ENCODE results near the gene ARHGAP10. TPM values are rescaled to one million over a fixed set of nuclear protein-coding genes. Genes with fewer than 3 reads are reported as not detected.
"Not testable (repeated sequence)": the region's sequence is repeated elsewhere in the genome, so short reads cannot be mapped to it uniquely, and the experiment has no call there.

The ARHGAP10 gene
- total RNA-seq, 1 experiment from 2014 or later, result 7.7 TPM

DNA sequence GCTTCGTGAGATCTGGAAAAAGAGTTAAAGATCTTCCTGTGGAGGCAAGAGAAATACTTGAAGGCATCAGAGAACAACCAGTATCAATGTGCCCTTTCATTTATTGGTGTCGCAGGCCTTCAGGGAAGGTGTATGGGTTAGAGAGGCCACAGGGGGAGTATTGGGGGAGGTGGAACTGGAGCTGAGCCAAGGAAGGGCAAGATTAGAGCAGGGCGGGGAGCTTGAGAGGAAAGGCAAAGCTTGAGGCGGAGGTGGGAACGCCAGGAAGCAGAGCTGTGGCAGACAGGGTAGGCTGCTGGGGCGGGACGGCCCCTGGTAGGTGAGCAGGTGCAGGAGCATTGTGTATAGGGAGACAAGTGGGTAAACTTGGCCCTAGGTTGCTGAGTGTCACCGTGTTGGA, 329.9 kb downstream of the ARHGAP10 start:
- no peak for DNase-seq (ENCODE audit: low read depth)

DNA sequence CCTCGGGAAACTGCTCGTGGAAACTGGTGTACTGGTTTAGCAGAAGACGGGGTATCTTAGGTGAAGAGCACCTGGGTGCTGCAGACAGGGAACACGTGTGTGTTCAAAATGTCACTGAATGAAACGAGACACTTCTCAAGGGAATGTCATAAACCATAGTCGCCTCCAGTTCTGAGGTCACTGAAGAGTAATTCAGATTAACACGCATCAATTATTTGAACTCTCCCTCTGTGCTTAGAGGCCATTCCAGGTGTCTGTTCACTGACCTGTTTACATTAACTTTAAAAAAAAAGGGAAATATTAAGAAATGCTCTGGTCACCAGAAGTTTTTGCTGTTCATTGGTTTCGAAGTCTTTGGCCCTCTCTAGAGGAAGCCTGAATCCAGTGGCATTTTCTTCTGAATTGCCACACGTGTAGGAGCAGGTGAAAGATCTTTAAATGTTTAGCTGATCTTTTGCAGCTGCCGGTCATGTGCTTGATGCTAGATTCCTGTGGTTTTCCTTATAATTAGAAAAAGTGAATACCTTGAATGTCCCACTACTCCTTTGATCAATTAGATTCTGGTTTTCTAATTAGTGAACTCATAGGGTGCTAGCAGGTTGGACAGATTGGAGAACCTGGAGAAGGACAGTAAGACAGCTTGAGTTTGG, 330.5 kb downstream of the ARHGAP10 start:
- DNase-seq (ENCODE audit: low read depth), result no peak

GRCh38 chr4:148064451-148064850, 332.6 kb downstream of the ARHGAP10 start:
- no peak for DNase-seq (ENCODE audit: low read depth)

DNA sequence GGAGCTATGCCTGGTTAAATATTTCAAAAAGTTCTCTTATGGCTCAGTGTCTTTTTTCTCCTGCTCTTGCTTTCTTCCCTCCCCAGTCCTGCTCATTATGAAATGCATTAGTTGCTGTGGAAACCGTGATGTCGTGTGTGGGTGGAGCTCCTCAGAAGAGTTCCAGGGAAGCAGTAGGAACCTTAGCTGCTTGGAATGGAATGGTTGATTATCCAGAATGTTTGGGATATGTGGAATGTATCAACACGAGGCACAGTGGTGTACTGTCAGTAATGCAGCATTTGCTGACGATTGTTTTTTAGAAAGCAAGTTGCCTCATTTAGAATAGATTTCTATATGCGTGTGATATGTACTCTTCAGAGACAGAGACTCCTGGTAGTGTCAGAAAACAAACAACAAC, 333.2 kb downstream of the ARHGAP10 start:
- DNase-seq (ENCODE audit: low read depth), result no peak

- DNase-seq (ENCODE audit: low read depth), result no peak
Measured at GRCh38 chr4:148067301-148067916, 335.5 kb downstream of the ARHGAP10 start.

DNA sequence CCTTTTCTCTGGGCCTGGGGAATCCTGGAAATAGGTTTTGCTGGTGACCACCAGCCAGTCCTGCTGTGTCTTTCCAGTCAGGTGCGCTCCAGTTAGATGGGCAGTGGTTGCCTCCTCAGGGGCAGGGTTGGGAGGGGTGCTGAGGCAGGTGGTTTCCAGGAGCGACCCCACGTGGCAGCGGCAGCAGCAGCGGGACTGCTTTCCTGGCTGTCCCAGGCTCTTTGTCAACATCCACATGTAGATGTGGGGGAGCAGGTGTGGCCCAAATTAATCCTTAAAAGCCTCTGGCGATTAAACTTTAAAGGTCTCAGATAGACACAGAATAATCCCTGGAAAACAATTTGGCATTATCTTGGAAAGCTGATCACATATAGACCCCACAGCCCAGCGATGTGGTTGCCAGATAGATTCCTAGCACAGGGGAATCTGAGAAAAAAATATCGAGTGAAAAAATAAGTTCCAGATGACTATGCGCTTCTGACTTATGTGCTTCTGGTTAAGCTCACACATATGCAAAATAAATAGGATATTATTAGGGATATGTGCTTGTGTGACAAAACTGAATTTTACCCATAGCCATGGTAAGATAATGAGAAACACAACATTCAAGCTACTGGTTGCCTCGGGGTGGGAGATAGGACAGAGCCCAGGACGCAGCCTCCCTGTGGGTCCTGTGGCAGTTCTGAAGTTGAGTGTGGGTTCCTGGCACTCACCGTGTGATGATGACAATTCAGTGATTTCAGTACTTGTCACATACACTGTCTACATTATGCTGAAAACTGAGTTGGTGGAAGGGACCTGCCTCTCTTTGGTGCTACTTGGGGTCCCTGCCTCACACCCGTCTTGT, 336.4 kb downstream of the ARHGAP10 start:
- no peak for DNase-seq (ENCODE audit: low read depth)

- no peak for DNase-seq (ENCODE audit: low read depth)
Measured at GRCh38 chr4:148069086-148069894, 337.4 kb downstream of the ARHGAP10 start.

DNA sequence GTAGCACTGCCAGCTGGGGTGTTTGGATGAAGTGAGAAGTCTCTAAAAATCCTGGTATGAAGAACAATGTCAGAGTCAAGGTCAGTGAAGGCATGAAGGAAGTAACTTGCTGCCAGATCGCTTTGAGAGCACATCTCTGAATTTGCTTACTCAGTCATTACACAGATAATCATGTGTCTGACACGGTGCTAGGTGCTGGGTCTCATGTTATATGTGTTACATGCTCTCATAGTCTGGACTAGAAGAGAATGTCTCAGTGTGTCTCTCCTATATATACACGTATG, 337.9 kb downstream of the ARHGAP10 start:
- no peak for DNase-seq (ENCODE audit: low read depth)

DNA sequence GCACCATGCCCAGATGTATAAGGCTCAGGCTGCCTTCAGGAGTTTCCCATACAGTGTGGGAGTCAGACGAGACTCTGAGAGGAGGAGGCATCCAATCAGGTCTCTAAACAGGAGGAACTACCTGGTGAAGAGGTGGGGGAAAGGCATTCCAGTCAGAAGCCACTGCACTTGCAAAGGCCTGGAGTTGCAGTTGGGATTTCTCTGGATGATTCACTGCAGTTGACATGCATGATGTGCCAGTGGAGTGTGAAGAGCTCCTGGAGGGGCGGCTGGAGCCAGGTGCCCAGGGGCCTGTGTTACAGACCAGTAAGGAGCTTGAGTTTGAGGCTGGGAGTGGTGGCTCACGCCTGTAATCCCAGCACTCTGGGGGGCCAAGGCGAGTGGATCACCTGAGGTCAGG, 339.1 kb downstream of the ARHGAP10 start:
- DNase-seq (ENCODE audit: low read depth), result no peak

GRCh38 chr4:148072789-148073188, 340.9 kb downstream of the ARHGAP10 start:
- DNase-seq (ENCODE audit: low read depth), result no peak

GRCh38 chr4:148073349-148073748, 341.5 kb downstream of the ARHGAP10 start:
- DNase-seq (ENCODE audit: low read depth), result no peak

DNA sequence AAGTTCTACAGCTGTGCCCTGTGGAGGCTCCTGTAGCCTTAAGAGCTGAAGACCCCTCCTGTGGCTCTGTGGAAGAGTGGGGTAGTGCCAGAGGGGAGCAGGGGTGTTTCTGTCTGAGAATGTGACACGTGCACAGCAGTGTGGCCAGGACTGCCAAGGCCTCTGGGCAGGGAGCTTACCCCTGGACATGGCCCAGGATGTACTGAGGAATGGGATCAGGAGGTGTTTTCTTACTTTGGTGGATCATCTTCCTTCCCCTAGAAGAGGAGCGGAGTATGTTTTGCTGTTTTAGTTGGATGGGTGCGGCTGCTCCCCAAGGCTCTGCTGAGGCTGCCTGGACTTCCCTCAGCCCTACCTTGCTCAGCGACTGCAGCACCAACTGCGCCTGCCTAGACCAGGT, 342.6 kb downstream of the ARHGAP10 start:
- DNase-seq (ENCODE audit: low read depth), result no peak

DNA sequence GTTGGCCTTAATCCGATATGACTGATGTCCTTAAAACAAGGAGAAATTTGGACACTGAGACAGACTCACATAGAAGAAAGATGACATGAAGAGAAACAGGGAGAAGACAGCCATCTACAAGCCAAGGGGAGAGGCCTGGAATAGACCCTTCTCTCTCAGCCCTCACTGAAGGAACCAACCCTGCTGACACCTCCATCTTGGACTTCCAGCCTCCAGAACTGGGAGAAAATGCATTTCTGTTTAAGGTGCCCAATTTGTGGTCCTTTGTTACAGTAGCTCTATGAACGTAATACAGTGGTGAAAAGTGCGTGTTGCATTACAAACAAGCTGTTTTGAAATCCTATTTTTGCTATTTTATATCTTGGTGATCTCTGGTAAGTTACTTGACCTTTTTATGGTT, 343.6 kb downstream of the ARHGAP10 start:
- DNase-seq (ENCODE audit: low read depth), result no peak

GRCh38 chr4:148076964-148077363, 345.1 kb downstream of the ARHGAP10 start:
- DNase-seq (ENCODE audit: low read depth), result no peak

GRCh38 chr4:148077581-148077980, 345.7 kb downstream of the ARHGAP10 start:
- no peak for DNase-seq (ENCODE audit: low read depth)

- no peak for DNase-seq (ENCODE audit: low read depth)
Measured at GRCh38 chr4:148078061-148078460, 346.2 kb downstream of the ARHGAP10 start.

- no peak for DNase-seq (ENCODE audit: low read depth)
Measured at GRCh38 chr4:148079961-148080360, 348.1 kb downstream of the ARHGAP10 start.

DNA sequence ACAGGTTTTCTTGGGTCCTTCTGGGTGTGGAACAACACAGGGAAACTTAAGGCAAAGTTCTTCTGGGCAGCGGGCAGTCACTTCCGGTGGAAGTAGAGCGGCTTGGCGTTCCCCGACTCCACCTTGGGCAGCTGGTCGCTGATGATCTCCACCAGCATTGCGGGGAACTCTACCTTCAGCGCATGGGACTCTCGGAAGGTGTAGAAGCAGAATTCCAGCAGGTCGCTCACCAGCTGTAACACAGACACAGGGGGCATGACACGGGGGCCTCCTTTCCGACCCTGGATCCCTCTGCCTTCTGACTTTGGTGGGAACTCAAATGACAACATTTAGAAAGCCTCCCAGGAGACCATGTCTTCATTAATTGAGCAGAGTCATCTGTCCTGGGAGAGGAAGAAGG, 349.4 kb downstream of the ARHGAP10 start:
- no peak for DNase-seq (ENCODE audit: low read depth)

- DNase-seq (ENCODE audit: low read depth), result no peak
Measured at GRCh38 chr4:148081745-148082144, 349.9 kb downstream of the ARHGAP10 start.

DNA sequence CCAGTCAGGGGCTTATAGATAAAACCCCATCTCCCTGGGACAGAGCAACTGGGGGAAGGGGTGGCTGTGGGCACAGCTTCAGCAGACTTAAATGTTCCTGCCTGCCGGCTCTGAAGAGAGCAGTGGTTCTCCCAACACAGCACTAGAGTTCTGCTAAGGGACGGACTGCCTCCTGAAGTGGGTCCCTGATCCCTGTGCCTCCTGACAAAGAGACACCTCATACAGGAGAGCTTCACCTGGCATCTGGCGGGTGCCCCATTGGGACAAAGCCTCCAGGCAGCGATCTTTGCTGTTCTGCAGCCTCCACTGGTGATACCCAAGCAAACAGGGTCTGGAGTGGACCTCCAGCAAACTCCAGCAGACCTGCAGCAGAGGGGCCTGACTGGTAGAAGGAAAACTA, 351.2 kb downstream of the ARHGAP10 start:
- not testable (repeated sequence) for DNase-seq (ENCODE audit: low read depth)

DNA sequence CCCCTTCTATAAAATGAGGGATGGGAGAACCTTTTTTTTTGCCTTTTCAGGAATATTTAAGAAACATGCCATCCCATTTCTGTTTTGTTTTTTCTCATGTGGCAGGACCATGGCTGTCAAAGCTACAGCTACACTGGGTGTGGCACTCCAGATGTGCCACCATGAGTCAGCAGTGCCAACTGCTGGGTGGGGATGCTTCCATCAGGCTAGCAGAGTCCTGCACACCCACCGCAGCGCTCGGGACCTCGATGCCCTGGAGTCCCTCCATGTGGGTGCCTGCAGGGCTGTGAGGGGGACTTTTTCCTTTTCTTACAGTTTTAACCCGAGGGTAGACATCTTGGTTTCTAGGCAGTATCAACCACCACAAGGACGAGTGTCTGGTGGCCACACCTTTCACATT, 357.7 kb downstream of the ARHGAP10 start:
- no peak for DNase-seq (ENCODE audit: low read depth)

- DNase-seq (ENCODE audit: low read depth), result no peak
Measured at GRCh38 chr4:148090029-148090428, 358.1 kb downstream of the ARHGAP10 start.
